ENCODE data around the gene PUM1. TPM values are rescaled to one million over a fixed set of nuclear protein-coding genes. Genes with fewer than 3 reads are reported as not detected.

The PUM1 gene
- total RNA-seq, 4 donors from 2014 or later = 83.2 to 118 (median 106) TPM

DNA sequence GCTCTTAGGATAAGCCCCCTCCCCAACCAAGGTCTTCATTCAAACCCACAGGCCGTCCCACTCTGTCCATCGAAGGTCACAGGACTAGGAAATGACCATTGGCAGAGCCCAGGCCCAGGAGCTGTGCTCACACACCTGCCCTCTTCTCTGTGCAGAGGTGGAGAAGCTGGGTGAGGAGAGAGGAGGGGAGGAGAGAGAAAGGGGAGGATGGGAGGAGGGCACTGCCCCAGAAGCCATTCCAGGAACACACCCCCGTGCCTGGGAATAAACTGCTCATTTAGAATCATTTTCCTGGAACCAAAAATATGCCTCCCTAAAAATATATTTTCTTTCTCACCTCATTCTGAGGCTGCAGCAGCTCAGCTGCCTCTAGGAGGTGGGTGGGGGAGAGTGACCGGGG, 150.6 kb downstream of the PUM1 start:
- DNase-seq (ENCODE audit: low spot score in 2 of 2) = no peak
- 68 to 73% methylated on average over 4 of the region's 4 CpGs for WGBS, 2 donors
- no peak overlapping the region for H3K4me3 ChIP-seq (ENCODE audit: low read depth, poor library complexity, severe bottlenecking)
- TF ChIP-seq, protein P1, sequence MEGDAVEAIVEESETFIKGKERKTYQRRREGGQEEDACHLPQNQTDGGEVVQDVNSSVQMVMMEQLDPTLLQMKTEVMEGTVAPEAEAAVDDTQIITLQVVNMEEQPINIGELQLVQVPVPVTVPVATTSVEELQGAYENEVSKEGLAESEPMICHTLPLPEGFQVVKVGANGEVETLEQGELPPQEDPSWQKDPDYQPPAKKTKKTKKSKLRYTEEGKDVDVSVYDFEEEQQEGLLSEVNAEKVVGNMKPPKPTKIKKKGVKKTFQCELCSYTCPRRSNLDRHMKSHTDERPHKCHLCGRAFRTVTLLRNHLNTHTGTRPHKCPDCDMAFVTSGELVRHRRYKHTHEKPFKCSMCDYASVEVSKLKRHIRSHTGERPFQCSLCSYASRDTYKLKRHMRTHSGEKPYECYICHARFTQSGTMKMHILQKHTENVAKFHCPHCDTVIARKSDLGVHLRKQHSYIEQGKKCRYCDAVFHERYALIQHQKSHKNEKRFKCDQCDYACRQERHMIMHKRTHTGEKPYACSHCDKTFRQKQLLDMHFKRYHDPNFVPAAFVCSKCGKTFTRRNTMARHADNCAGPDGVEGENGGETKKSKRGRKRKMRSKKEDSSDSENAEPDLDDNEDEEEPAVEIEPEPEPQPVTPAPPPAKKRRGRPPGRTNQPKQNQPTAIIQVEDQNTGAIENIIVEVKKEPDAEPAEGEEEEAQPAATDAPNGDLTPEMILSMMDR (IDR thresholded peaks at IDR 0.05) = no peak
- TF ChIP-seq POLR2A (IDR thresholded peaks at IDR 0.05) = no peak
- intact Hi-C loops (cut with DNase I; ENCODE audit: low total_unique reads) = loop anchor here (5.0 kb wide), 1 partner anchor 193 kb away; the partner anchor contains the start of gene MATN1

DNA sequence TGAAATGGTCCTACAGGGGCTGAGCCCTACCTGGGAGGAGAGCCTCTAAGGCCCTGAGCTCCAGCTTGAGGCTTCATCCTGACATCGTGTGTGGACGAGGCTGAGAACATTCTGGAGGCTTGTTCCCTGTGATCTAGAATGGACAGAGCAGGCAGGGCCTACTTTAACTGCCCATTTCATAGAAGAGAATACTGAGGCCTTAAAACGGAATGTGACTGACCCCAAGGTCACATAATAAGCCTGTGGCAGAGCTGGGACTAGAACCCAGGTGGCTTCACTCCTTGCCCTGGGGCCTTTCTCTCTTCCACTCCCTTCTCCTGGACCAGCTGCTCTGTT, 151.0 kb downstream of the PUM1 start:
- WGBS, 2 donors = 84 to 91% methylated on average over 3 of the region's 3 CpGs

DNA sequence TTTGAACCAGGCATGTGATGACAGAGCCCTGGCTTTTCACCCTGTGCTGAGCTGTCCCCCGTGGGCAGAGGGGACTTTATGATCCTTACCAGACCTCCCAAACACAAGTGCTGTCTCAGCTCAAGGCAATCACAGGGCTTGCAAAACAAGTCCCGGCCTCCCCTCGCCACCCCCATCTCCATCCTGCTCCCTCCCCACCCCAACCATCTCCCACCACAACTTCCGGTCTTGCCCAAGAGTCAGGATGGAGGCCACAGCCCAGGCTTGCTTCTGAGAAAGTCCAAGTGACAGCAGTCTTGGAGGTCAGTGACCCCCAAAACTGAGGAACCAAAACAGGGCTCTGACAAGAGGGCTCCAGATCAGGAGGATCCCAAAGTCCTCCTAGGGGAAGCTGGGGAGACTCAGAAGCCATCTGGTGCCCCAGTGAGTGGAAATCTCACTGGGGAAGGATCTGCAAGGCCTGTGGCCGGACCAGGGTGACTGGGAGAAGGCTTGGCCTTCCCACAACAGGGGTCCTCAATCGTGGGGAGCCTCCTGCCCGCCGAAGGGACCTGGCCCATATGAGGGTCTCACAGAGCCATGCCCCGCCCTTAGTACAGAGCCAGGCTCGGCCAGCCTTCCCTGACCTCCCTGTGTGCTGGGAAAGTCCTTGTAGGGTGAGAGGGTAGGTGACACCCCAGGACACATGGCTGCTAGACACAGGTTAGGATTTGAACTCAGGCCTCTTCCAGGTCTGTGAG, 152.4 kb downstream of the PUM1 start:
- 77 to 86% methylated on average over 7 to 10 of the region's 10 CpGs for WGBS, 2 donors
- intact Hi-C loops (cut with DNase I; ENCODE audit: low total_unique reads) = loop anchor here (5.0 kb wide), 1 partner anchor 191 kb away; the partner anchor contains the start of gene MATN1
- DNase-seq (ENCODE audit: low spot score in 2 of 2) = peak; percentile 67 to 93
- H3K4me3 ChIP-seq (ENCODE audit: low read depth, poor library complexity, severe bottlenecking) = no peak overlapping the region
- TF ChIP-seq, protein P1 (IDR thresholded peaks at IDR 0.05) = no peak
- TF ChIP-seq POLR2A (IDR thresholded peaks at IDR 0.05) = no peak

More for the DNA sequence above, 151.0 kb downstream of the PUM1 start:
- H3K4me3 ChIP-seq (ENCODE audit: low read depth, poor library complexity, severe bottlenecking) = no peak overlapping the region
- no peak for TF ChIP-seq POLR2A (IDR thresholded peaks at IDR 0.05)
- TF ChIP-seq, protein P1 (IDR thresholded peaks at IDR 0.05) = no peak
- intact Hi-C loops (cut with DNase I; ENCODE audit: low total_unique reads) = loop anchor here (5.0 kb wide), 1 partner anchor 192 kb away; the partner anchor contains the start of gene MATN1
- DNase-seq (ENCODE audit: low spot score in 2 of 2) = no peak

DNA sequence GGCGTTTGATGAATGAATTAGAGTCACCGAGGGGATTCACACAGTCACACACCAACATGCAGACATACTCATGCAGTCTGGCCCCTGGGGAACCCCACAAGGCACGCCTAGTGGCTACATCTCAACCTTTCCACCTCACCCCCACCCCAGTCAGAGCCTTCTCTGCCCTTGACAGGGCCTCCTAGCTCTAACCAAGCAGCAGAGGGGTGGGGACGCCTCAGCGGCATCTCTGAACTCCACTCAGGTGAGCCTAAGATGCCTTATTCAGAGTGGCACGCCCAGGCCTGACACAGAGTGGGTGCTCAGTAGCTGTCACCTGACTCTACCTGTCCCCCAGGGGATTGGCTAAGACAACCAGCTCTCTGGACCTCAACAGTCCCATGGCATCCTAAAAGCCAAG, 153.3 kb downstream of the PUM1 start:
- DNase-seq (ENCODE audit: low spot score in 2 of 2) = no peak
- TF ChIP-seq POLR2A (IDR thresholded peaks at IDR 0.05) = no peak
- TF ChIP-seq, protein P1 (IDR thresholded peaks at IDR 0.05) = no peak
- WGBS, 2 donors = 65 to 87% methylated on average over 5 to 6 of the region's 6 CpGs
- intact Hi-C loops (cut with DNase I; ENCODE audit: low total_unique reads) = loop anchor here (5.0 kb wide), 1 partner anchor 190 kb away; the partner anchor contains the start of gene MATN1
- no peak overlapping the region for H3K4me3 ChIP-seq (ENCODE audit: low read depth, poor library complexity, severe bottlenecking)

DNA sequence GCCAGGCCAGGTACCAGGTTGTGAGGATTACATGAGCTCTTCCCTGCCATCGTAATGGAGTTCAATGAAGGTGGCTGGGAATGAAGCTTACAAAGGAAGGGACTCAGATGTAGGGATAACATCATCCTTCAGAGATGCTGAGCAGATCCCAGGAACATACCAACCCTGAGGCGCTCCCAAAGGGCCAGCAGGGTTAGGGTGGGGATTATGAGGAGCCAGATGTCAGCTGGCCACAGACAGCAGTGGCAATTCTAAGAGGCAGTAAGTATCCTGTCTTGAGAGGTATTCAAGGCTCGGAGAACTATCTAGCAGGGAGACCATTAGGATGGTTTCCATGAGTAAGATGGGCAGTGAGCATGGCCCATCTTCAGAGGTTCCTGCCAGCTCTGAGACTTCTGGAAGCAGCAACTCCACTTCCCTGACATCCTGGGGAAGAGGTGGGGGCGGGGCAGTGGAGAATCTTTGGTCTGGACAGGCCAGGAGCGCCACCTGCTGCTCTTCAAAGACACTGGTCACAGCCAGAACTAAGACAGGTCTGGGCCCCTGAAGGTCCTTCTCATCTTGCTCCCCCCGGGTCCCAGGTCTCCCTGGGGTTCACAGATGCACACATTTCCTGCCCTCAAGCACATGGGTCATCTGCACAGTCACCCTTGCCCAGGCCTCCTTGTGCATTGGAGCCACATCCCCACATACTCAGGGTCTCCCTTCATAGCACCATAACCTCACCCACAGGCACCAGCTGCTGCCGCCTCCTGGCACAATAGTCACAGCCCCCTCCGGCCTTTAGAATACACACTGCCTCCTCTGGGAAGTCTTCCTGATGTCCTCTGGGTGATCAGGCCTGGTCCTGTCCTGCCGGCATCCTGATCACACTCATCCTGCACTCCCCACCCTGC, 154.2 kb downstream of the PUM1 start:
- peak; percentile 86 to 96 for DNase-seq (ENCODE audit: low spot score in 2 of 2)
- intact Hi-C loops (cut with DNase I; ENCODE audit: low total_unique reads) = loop anchor here (1.0 to 5.0 kb wide), 3 partner anchors 111 to 189 kb away; partner anchors contain the start of gene MATN1
- TF ChIP-seq, protein P1 (IDR thresholded peaks at IDR 0.05) = peak in 1 of 3 donors; percentile 47
- TF ChIP-seq POLR2A (IDR thresholded peaks at IDR 0.05) = no peak
- no peak overlapping the region for H3K4me3 ChIP-seq (ENCODE audit: low read depth, poor library complexity, severe bottlenecking)
- 43 to 44% methylated on average over 8 to 9 of the region's 9 CpGs for whole genome bisulfite sequencing, 2 donors

Measured in lower leg skin (tissue), 4 donors.